Prostate gland (tissue), 2 donors: ENCODE measurements around the gene TMEM86A.

Experiments
- CTCF ChIP-seq, 4 experiments: fragments of 200-600 bp in 2 of 4; fragments of 450-650 bp in 2 of 4; sonication (generic) in 2 of 4; IDR thresholded peaks; 1 replicate in 3 of 4; 2 replicates in 1 of 4; pipeline ENCODE4 v1.5.1; 2016 to 2019; ENCODE audit warnings: antibody characterized with exemption in 4 of 4, mild to moderate bottlenecking in 2 of 4, moderate library complexity in 2 of 4
- POLR2A ChIP-seq: fragments of 450-650 bp; IDR thresholded peaks from one replicate; pipeline ENCODE4 v1.6.1; 2016; ENCODE audit warnings: antibody characterized with exemption, mild to moderate bottlenecking

GRCh38 chr11:18741783-18742182 lies 43.2 kb downstream of the TMEM86A start:
- TF ChIP-seq POLR2A (no peak), CTCF (IDR thresholded peaks at IDR 0.05) (no peak)
